H1 (cell line): ENCODE measurements around the gene NTRK2. TPM values are rescaled to one million over a fixed set of nuclear protein-coding genes. Genes with fewer than 3 reads are reported as not detected.

ENCODE experiments used
- CTCF ChIA-PET: fragments of 300-600 bp; sonication (Branson Sonifier 250); formaldehyde crosslinking; loops from one replicate; lab custom pipeline; 2021; ENCODE audit not compliant: partially characterized antibody; lab: Charles Lee
- POLR2A ChIA-PET: fragments of 300-600 bp; sonication (Branson Sonifier 250); formaldehyde crosslinking; loops from one replicate; lab custom pipeline; 2021; ENCODE audit warnings: inconsistent platforms; ENCODE audit not compliant: partially characterized antibody; lab: Charles Lee
- DNase-seq, 2 experiments: peaks; one replicate each; pipeline versions ENCODE4 v3.0.0 to v3.0.0-alpha.2; 2010 to 2022; ENCODE audit warnings: low spot score in 2 of 2, low read depth in 1 of 2, mixed read lengths in 1 of 2
- FAIRE-seq: peaks from 2 replicates; lab custom pipeline; 2011; peaks lifted over from hg19 to GRCh38; lab: Jason Lieb, UNC
- H2AFZ ChIP-seq: 2 replicates; pipeline ENCODE4 v1.8.1; 2012; ENCODE audit warnings: low read length, inconsistent platforms
- H2AK5ac ChIP-seq: 2 replicates; pipeline ENCODE4 v1.6.1; 2013; ENCODE audit warnings: low read depth, low read length
- H2BK120ac ChIP-seq: replicated peaks from 2 replicates; pipeline ENCODE3; 2013; ENCODE audit warnings: low read depth, low read length, inconsistent platforms
- H2BK12ac ChIP-seq: 2 replicates; pipeline ENCODE4 v1.6.1; 2013; ENCODE audit warnings: low read depth, low read length
- H2BK15ac ChIP-seq: 2 replicates; pipeline ENCODE4 v1.6.1; 2013; ENCODE audit warnings: low read length
- H2BK20ac ChIP-seq: 2 replicates; pipeline ENCODE4 v1.6.1; 2013; ENCODE audit warnings: low read length
- H2BK5ac ChIP-seq: 2 replicates; pipeline ENCODE4 v1.6.1; 2013; ENCODE audit warnings: low read depth, low read length
- H3K14ac ChIP-seq: 2 replicates; pipeline ENCODE4 v1.6.1; 2013; ENCODE audit warnings: inconsistent platforms; ENCODE audit not compliant: insufficient read length
- H3K18ac ChIP-seq: 2 replicates; pipeline ENCODE4 v1.6.1; 2013; ENCODE audit warnings: low read length; ENCODE audit errors: extremely low read depth
- H3K23ac ChIP-seq: 2 replicates; pipeline ENCODE4 v1.6.1; 2013; ENCODE audit warnings: inconsistent platforms; ENCODE audit not compliant: insufficient read length
- H3K23me2 ChIP-seq: 2 replicates; pipeline ENCODE4 v1.6.1; 2013; ENCODE audit warnings: low read depth, low read length
- H3K27ac ChIP-seq: 2 replicates; pipeline ENCODE4 v1.6.1; 2011; ENCODE audit warnings: low read depth, low read length, inconsistent platforms
- H3K27me3 ChIP-seq, 4 experiments: replicated peaks in 1 of 4; 1 replicate in 1 of 4; 2 replicates in 3 of 4; pipeline versions ENCODE4 v1.6.1 to v1.8.1; 2011 to 2013; ENCODE audit warnings: low read length in 3 of 4, mild to moderate bottlenecking in 3 of 4, inconsistent platforms in 2 of 4, mixed read lengths in 2 of 4, moderate library complexity in 1 of 4; ENCODE audit not compliant: control insufficient read depth in 3 of 4, insufficient read depth in 3 of 4; ENCODE audit errors: extremely low read depth in 1 of 4
- H3K36me3 ChIP-seq, 4 experiments: 2 replicates each; pipeline versions ENCODE4 v1.6.1 to v1.8.1; 2011 to 2013; ENCODE audit warnings: mild to moderate bottlenecking in 4 of 4, low read length in 3 of 4, moderate library complexity in 2 of 4, control low read depth in 1 of 4, inconsistent platforms in 1 of 4; ENCODE audit not compliant: insufficient read depth in 4 of 4, control insufficient read depth in 2 of 4
- H3K4ac ChIP-seq: replicated peaks from 2 replicates; pipeline ENCODE3; 2013; ENCODE audit warnings: low read length, low read depth, mixed read lengths, inconsistent platforms; ENCODE audit not compliant: insufficient read length
- H3K4me1 ChIP-seq, 4 experiments: replicated peaks in 1 of 4; 1 replicate in 1 of 4; 2 replicates in 3 of 4; pipeline versions ENCODE4 v1.6.1 to v1.8.1; 2011 to 2013; ENCODE audit warnings: low read length in 3 of 4, inconsistent platforms in 2 of 4, mixed read lengths in 1 of 4; ENCODE audit not compliant: insufficient read depth in 4 of 4, control insufficient read depth in 3 of 4
- H3K4me2 ChIP-seq, 2 experiments: 2 replicates each; pipeline versions ENCODE4 v1.6.1 to v1.8.1; 2011 to 2013; ENCODE audit warnings: low read depth in 2 of 2, low read length in 2 of 2, control low read depth in 1 of 2, inconsistent platforms in 1 of 2, mild to moderate bottlenecking in 1 of 2; ENCODE audit not compliant: insufficient read depth in 1 of 2
- H3K4me3 ChIP-seq, 4 experiments: fragments of 200-600, 300-600 bp in 1 of 4; sonication (generic), shearing (Covaris generic), sonication (Bioruptor Twin) in 1 of 4; 2 replicates each; pipeline versions ENCODE4 v1.5.1 to v1.8.1; 2011 to 2016; ENCODE audit warnings: low read length in 4 of 4, low read depth in 3 of 4, control low read depth in 2 of 4, inconsistent platforms in 2 of 4, mild to moderate bottlenecking in 2 of 4, mixed read lengths in 1 of 4, moderate library complexity in 1 of 4; ENCODE audit not compliant: insufficient read depth in 2 of 4; ENCODE audit errors: extremely low read depth in 1 of 4
- H3K56ac ChIP-seq: replicated peaks from 2 replicates; pipeline ENCODE3; 2013; ENCODE audit warnings: low read depth, mild to moderate bottlenecking, mixed read lengths, low read length, inconsistent platforms; ENCODE audit not compliant: insufficient read length
- H3K79me1 ChIP-seq: 2 replicates; pipeline ENCODE4 v1.6.1; 2013; ENCODE audit warnings: low read depth, low read length, control low read depth
- H3K79me2 ChIP-seq, 2 experiments: 2 replicates each; pipeline versions ENCODE4 v1.6.1 to v1.8.1; 2012 to 2013; ENCODE audit warnings: low read length in 2 of 2, mild to moderate bottlenecking in 2 of 2, inconsistent platforms in 1 of 2; ENCODE audit not compliant: insufficient read depth in 2 of 2, control insufficient read depth in 1 of 2
- H3K9ac ChIP-seq, 4 experiments: replicated peaks in 1 of 4; 1 replicate in 1 of 4; 2 replicates in 3 of 4; pipeline versions ENCODE4 v1.6.1 to v1.8.1; 2011 to 2013; ENCODE audit warnings: low read depth in 3 of 4, low read length in 3 of 4, control low read depth in 2 of 4, mild to moderate bottlenecking in 2 of 4, moderate library complexity in 2 of 4, inconsistent platforms in 1 of 4; ENCODE audit errors: extremely low read depth in 1 of 4
- H3K9me3 ChIP-seq, 2 experiments: 2 replicates each; pipeline versions ENCODE4 v1.6.1 to v1.8.1; 2012 to 2013; ENCODE audit warnings: mild to moderate bottlenecking in 2 of 2, moderate library complexity in 2 of 2, control low read depth in 1 of 2, inconsistent platforms in 1 of 2, low read depth in 1 of 2, low read length in 1 of 2, mixed read lengths in 1 of 2; ENCODE audit not compliant: insufficient read depth in 2 of 2
- H4K20me1 ChIP-seq, 2 experiments: replicated peaks in 1 of 2; 2 replicates each; pipeline versions ENCODE3 to v1.8.1; 2011 to 2013; ENCODE audit warnings: inconsistent platforms in 2 of 2, low read length in 2 of 2, mild to moderate bottlenecking in 1 of 2; ENCODE audit not compliant: insufficient read depth in 2 of 2, control insufficient read depth in 1 of 2
- H4K5ac ChIP-seq: 2 replicates; pipeline ENCODE4 v1.6.1; 2013; ENCODE audit warnings: low read length, low read depth, mixed read lengths, inconsistent platforms; ENCODE audit not compliant: insufficient read length
- H4K8ac ChIP-seq: 2 replicates; pipeline ENCODE4 v1.8.0; 2013; ENCODE audit warnings: mild to moderate bottlenecking, moderate library complexity, low read length, inconsistent platforms; ENCODE audit not compliant: insufficient read depth; ENCODE audit errors: extremely low read depth
- H4K91ac ChIP-seq: replicated peaks from 2 replicates; pipeline ENCODE3; 2013; ENCODE audit warnings: low read length, mixed read lengths, inconsistent platforms; ENCODE audit not compliant: insufficient read length
- GABPA ChIP-seq: IDR thresholded peaks from 2 replicates; pipeline ENCODE4 v1.6.1; 2011; ENCODE audit warnings: mild to moderate bottlenecking, low read length, moderate library complexity, borderline replicate concordance; ENCODE audit not compliant: insufficient read depth
- NANOG ChIP-seq: IDR thresholded peaks from 2 replicates; pipeline ENCODE4 v1.6.1; 2011; ENCODE audit warnings: low read length, low read depth, mild to moderate bottlenecking, inconsistent platforms; ENCODE audit not compliant: insufficient read depth, poor library complexity, severe bottlenecking
- PHF8 ChIP-seq: fragments of 200-600 bp; sonication (generic); conservative IDR thresholded peaks from 2 replicates; pipeline ENCODE4 v1.7.1; 2012; ENCODE audit warnings: low read depth, mild to moderate bottlenecking, inconsistent platforms, low read length, moderate library complexity
- RAD21 ChIP-seq, 2 experiments: IDR thresholded peaks in 1 of 2; conservative IDR thresholded peaks in 1 of 2; 2 replicates each; pipeline ENCODE4 v1.6.1; 2011; ENCODE audit warnings: low read depth in 2 of 2, low read length in 2 of 2, improper control_type of control experiment in 1 of 2, inconsistent platforms in 1 of 2, mild to moderate bottlenecking in 1 of 2, moderate library complexity in 1 of 2
- WGBS, 2 experiments: shearing (Covaris generic) in 1 of 2; methylation state at CpG; one replicate each; pipeline versions ENCODE4 v1.1.6 to v1.1.7; 2013 to 2015; ENCODE audit warnings: low lambda C conversion rate in 2 of 2, mixed read lengths in 2 of 2, inconsistent platforms in 1 of 2, low coverage in 1 of 2, missing lambda C conversion rate in 1 of 2; ENCODE audit not compliant: insufficient replicate concordance in 2 of 2, insufficient coverage in 1 of 2, insufficient read length in 1 of 2; ENCODE audit errors: extremely low coverage in 1 of 2, missing lambda C conversion rate in 1 of 2; 5-methylcytosine and 5-hydroxymethylcytosine counted together
- polyA plus RNA-seq, 7 experiments: library from polyadenylated mRNA; depleted of rRNA in 3 of 7; stranded (reverse) in 5 of 7; unstranded in 2 of 7; fragments of >200 nt in 5 of 7; fragments of 200-250 nt in 2 of 7; gene quantifications; 1 replicate in 5 of 7; 2 replicates in 1 of 7; 4 replicates in 1 of 7; pipeline versions ENCODE4 v1.2.1 to v1.2.3, GENCODE V29; 2011 to 2013; ENCODE audit warnings: missing spikeins in 2 of 7, mixed read lengths in 2 of 7
- total RNA-seq: library from RNA; stranded (reverse); fragmentation: NEBNext Ultra II Directional; extraction: Animal tissue kit (Norgen Biotek cat#: 25700); gene quantifications from 2 replicates; pipeline ENCODE4 v1.2.1, GENCODE V29; 2021

The NTRK2 gene
- total and polyA plus RNA-seq, 2 of the 8 experiments (the other 6 are each of a cell fraction or from before 2014, with no cell fraction given): 0.03 to 0.04 TPM

DNA sequence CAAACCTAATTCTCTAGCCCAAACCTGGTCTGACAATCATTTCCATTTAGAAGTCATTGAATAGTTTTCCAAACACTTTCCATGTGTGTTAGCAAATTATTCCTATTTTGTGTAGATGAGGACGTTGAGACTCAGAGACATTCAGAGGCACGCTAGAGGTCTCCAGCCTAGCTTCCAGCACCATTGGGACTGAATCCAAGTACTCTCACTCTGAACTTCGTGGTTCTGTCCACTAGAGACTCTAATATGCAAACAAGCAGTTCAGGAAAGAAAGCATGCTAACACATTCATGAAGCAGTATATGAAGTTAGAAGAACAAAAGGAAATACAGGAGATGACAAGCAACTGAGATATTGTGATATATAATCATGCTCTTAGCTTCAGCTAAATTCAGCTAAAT, 354.8 kb downstream of the NTRK2 start:
- H3K4ac ChIP-seq: no peak overlapping the region
- no peaks in the 10 kb centered on the region for H4K20me1 ChIP-seq
- H3K27me3 ChIP-seq: no peaks in the 10 kb centered on the region
- ChIA-PET POLR2A (no interaction called here), CTCF (interaction anchor here (0.8 kb wide), 1 partner anchor 119 kb away, joined by 3 read pairs; no protein-coding TSS in a partner anchor)
- no peaks in the 10 kb centered on the region for H3K9me3 ChIP-seq
- H3K9ac ChIP-seq: no peak overlapping the region
- no peak overlapping the region for H2BK15ac ChIP-seq
- WGBS, 2 experiments: 91% methylated on average over 3 of the region's 3 CpGs; no CpG with 5 or more reads in 1 of the 2 experiments
- H3K56ac ChIP-seq: no peak overlapping the region
- no peak overlapping the region for H3K23ac ChIP-seq
- H3K36me3 ChIP-seq: no peaks in the 10 kb centered on the region
- H2AK5ac ChIP-seq: no peak overlapping the region
- no peak overlapping the region for H2BK5ac ChIP-seq
- no peaks in the 10 kb centered on the region for H3K23me2 ChIP-seq
- H3K4me1 ChIP-seq: no peaks in the 10 kb centered on the region
- H4K5ac ChIP-seq: no peak overlapping the region
- FAIRE-seq (peak; percentile 24), DNase-seq (no peak)
- H2BK120ac ChIP-seq: no peak overlapping the region
- no peak overlapping the region for H2BK12ac ChIP-seq
- H4K91ac ChIP-seq: no peak overlapping the region
- no peak overlapping the region for H4K8ac ChIP-seq
- TF ChIP-seq RAD21 (IDR thresholded peaks at IDR 0.05 in 1 of 2, conservative IDR thresholded peaks at IDR 0.05 in 1 of 2; ENCODE audit: low read depth in 2 of 2, low read length in 2 of 2): no peak
- TF ChIP-seq PHF8: no peak
- TF ChIP-seq NANOG: no peak
- TF ChIP-seq GABPA: no peak
- no peak overlapping the region for H3K4me2 ChIP-seq
- no peak overlapping the region for H2AFZ ChIP-seq
- no peaks in the 10 kb centered on the region for H3K79me2 ChIP-seq
- no peaks in the 10 kb centered on the region for H3K79me1 ChIP-seq
- H3K18ac ChIP-seq: no peak overlapping the region
- no peak overlapping the region for H3K4me3 ChIP-seq
- H3K27ac ChIP-seq: no peak overlapping the region
- no peak overlapping the region for H3K14ac ChIP-seq
- H2BK20ac ChIP-seq: no peak overlapping the region
